Measurements from ENCODE around the gene WEE2.

The WEE2 gene

GRCh38 chr7:141708351-141708750 lies at the start of gene WEE2:
TSS of gene WEE2 (plus strand) at chr7:141708353. CDS start at chr7:141708759, 406 bp downstream.
- Histone ChIP-seq H3K27ac (ENCODE audit: extremely low read depth, low read depth, low read length) (no peak within 1 kb of the TSS), H3K9me3 (ENCODE audit: control insufficient read depth, insufficient read depth, low read depth, low read length) (no peaks in the 10 kb centered on the region), H3K4me3 (ENCODE audit: low read depth, low read length) (no peak within 1 kb of the TSS), H3K4me1 (ENCODE audit: control insufficient read depth, insufficient read depth, low read length) (no peaks in the 10 kb centered on the region), H3K36me3 (ENCODE audit: control insufficient read depth in 2 of 2, insufficient read depth in 1 of 2, low read length in 2 of 2) (no peaks in the 10 kb centered on the region)
- TF ChIP-seq, protein P1, sequence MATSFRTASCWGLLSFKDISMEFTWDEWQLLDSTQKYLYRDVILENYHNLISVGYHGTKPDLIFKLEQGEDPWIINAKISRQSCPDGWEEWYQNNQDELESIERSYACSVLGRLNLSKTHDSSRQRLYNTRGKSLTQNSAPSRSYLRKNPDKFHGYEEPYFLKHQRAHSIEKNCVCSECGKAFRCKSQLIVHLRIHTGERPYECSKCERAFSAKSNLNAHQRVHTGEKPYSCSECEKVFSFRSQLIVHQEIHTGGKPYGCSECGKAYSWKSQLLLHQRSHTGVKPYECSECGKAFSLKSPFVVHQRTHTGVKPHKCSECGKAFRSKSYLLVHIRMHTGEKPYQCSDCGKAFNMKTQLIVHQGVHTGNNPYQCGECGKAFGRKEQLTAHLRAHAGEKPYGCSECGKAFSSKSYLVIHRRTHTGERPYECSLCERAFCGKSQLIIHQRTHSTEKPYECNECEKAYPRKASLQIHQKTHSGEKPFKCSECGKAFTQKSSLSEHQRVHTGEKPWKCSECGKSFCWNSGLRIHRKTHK (tag by site-specific recombination; IDR thresholded peaks at IDR 0.05) = no peak
- TF ChIP-seq, protein P2, sequence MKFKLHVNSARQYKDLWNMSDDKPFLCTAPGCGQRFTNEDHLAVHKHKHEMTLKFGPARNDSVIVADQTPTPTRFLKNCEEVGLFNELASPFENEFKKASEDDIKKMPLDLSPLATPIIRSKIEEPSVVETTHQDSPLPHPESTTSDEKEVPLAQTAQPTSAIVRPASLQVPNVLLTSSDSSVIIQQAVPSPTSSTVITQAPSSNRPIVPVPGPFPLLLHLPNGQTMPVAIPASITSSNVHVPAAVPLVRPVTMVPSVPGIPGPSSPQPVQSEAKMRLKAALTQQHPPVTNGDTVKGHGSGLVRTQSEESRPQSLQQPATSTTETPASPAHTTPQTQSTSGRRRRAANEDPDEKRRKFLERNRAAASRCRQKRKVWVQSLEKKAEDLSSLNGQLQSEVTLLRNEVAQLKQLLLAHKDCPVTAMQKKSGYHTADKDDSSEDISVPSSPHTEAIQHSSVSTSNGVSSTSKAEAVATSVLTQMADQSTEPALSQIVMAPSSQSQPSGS (tag by site-specific recombination; IDR thresholded peaks at IDR 0.05; ENCODE audit: low read depth) = no peak
- ChIA-PET CTCF (interaction anchor here (0.6 to 1.5 kb wide), 4 partner anchors 30 to 612 kb away, joined by 3 to 7 read pairs (median 3); partner anchors contain the start of gene SSBP1), POLR2A (no interaction called here)

- CTCF ChIA-PET = interaction anchor here (1.8 kb wide), 1 partner anchor 126 kb away, joined by 7 read pairs; no protein-coding TSS in a partner anchor
These were observed 48.7 kb upstream of the WEE2 start for GRCh38 chr7:141659501-141659900.

GRCh38 chr7:141660259-141660658 lies 47.9 kb upstream of the WEE2 start:
- ChIA-PET CTCF (interaction anchor here (0.6 to 1.3 kb wide), 2 partner anchors 26 to 155 kb away, joined by 3 read pairs; no protein-coding TSS in a partner anchor), POLR2A (no interaction called here)
- TF ChIP-seq ZSCAN18 (tag by site-specific recombination; IDR thresholded peaks at IDR 0.05) (no peak), ZNF138 (tag by site-specific recombination; IDR thresholded peaks at IDR 0.05; ENCODE audit: borderline replicate concordance) (no peak), WT1 (tag by site-specific recombination; IDR thresholded peaks at IDR 0.05) (no peak), ZNF561 (tag by site-specific recombination; IDR thresholded peaks at IDR 0.05; ENCODE audit: borderline replicate concordance) (no peak), ZNF416 (tag by site-specific recombination; IDR thresholded peaks at IDR 0.05) (no peak), ZNF585B (tag by site-specific recombination; IDR thresholded peaks at IDR 0.05) (no peak), ZNF626 (tag by site-specific recombination; IDR thresholded peaks at IDR 0.05) (no peak), ZNF449 (tag by site-specific recombination; IDR thresholded peaks at IDR 0.05) (no peak), ZNF777 (tag by site-specific recombination; IDR thresholded peaks at IDR 0.05; ENCODE audit: borderline replicate concordance) (no peak), ZNF404 (tag by site-specific recombination; IDR thresholded peaks at IDR 0.05) (no peak), HOXD13 (CRISPR knock-in tag; IDR thresholded peaks at IDR 0.05; ENCODE audit: borderline replicate concordance) (no peak), ZBTB17 (tag by site-specific recombination; IDR thresholded peaks at IDR 0.05) (no peak), SCRT1 (tag by site-specific recombination; IDR thresholded peaks at IDR 0.05; ENCODE audit: borderline replicate concordance) (no peak), ZNF701 (tag by site-specific recombination; IDR thresholded peaks at IDR 0.05) (no peak), SP3 (tag by site-specific recombination; IDR thresholded peaks at IDR 0.05) (no peak), ZIC2 (tag by site-specific recombination; IDR thresholded peaks at IDR 0.05) (no peak)
- TF ChIP-seq, protein P3, sequence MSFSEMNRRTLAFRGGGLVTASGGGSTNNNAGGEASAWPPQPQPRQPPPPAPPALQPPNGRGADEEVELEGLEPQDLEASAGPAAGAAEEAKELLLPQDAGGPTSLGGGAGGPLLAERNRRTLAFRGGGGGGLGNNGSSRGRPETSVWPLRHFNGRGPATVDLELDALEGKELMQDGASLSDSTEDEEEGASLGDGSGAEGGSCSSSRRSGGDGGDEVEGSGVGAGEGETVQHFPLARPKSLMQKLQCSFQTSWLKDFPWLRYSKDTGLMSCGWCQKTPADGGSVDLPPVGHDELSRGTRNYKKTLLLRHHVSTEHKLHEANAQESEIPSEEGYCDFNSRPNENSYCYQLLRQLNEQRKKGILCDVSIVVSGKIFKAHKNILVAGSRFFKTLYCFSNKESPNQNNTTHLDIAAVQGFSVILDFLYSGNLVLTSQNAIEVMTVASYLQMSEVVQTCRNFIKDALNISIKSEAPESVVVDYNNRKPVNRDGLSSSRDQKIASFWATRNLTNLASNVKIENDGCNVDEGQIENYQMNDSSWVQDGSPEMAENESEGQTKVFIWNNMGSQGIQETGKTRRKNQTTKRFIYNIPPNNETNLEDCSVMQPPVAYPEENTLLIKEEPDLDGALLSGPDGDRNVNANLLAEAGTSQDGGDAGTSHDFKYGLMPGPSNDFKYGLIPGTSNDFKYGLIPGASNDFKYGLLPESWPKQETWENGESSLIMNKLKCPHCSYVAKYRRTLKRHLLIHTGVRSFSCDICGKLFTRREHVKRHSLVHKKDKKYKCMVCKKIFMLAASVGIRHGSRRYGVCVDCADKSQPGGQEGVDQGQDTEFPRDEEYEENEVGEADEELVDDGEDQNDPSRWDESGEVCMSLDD (tag by site-specific recombination; IDR thresholded peaks at IDR 0.05) = no peak

More at GRCh38 chr7:141659501-141659900, 48.7 kb upstream of the WEE2 start:
- Histone ChIP-seq H3K4me3 (ENCODE audit: low read depth, low read length) (no peak overlapping the region), H3K36me3 (ENCODE audit: control insufficient read depth in 2 of 2, insufficient read depth in 1 of 2, low read length in 2 of 2) (peaks cover 0 to 82% of the 10 kb centered on the region in 2 experiments; a peak in 1 of 3 replicates), H3K27ac (ENCODE audit: extremely low read depth, low read depth, low read length) (no peak overlapping the region), H3K9me3 (ENCODE audit: control insufficient read depth, insufficient read depth, low read depth, low read length) (no peaks in the 10 kb centered on the region), H3K4me1 (ENCODE audit: control insufficient read depth, insufficient read depth, low read length) (no peaks in the 10 kb centered on the region)
- TF ChIP-seq MEIS1 (CRISPR knock-in tag; IDR thresholded peaks at IDR 0.05; ENCODE audit: borderline replicate concordance) (no peak), ZNF596 (tag by site-specific recombination; IDR thresholded peaks at IDR 0.05) (no peak), TRIM28 (IDR thresholded peaks at IDR 0.05; ENCODE audit: borderline replicate concordance, low read length) (no peak)
- POLR2A ChIA-PET = no interaction called here

More at GRCh38 chr7:141660259-141660658, 47.9 kb upstream of the WEE2 start:
- H3K36me3 ChIP-seq (ENCODE audit: control insufficient read depth in 2 of 2, insufficient read depth in 1 of 2, low read length in 2 of 2) = peaks cover 0 to 82% of the 10 kb centered on the region in 2 experiments; a peak in 1 of 3 replicates
- H3K4me1 ChIP-seq (ENCODE audit: control insufficient read depth, insufficient read depth, low read length) = no peaks in the 10 kb centered on the region
- no peak overlapping the region for H3K27ac ChIP-seq (ENCODE audit: extremely low read depth, low read depth, low read length)
- no peaks in the 10 kb centered on the region for H3K9me3 ChIP-seq (ENCODE audit: control insufficient read depth, insufficient read depth, low read depth, low read length)
- H3K4me3 ChIP-seq (ENCODE audit: low read depth, low read length) = no peak overlapping the region

Data from HEK293 (cell line).